Lung (tissue), 12 donors: ENCODE results near the gene UBE2H. TPM values are rescaled to one million over a fixed set of nuclear protein-coding genes. Genes with fewer than 3 reads are reported as not detected.
A peak's percentile ranks its signal among the peaks of the same experiment; 100 is the strongest.
"Not testable (repeated sequence)": the region's sequence is repeated elsewhere in the genome, so short reads cannot be mapped to it uniquely, and the experiment has no call there.

ENCODE experiments used
- ATAC-seq: fragments of 200-7000 bp; cut with Tn5 transposase; one replicate; pipeline ENCODE4 v1.9.1; 2020; ENCODE audit warnings: moderate number of reproducible peaks; ENCODE audit not compliant: insufficient read depth, low FRiP score
- DNase-seq, 3 donors: peaks; one replicate each; pipeline ENCODE4 v3.0.0-alpha.2; 2013 to 2017
- H3K27ac ChIP-seq, 2 donors: one replicate each; pipeline ENCODE4 v1.5.1; 2013; ENCODE audit warnings: mild to moderate bottlenecking in 2 of 2, moderate library complexity in 2 of 2, control low read depth in 1 of 2, inconsistent platforms in 1 of 2, low read depth in 1 of 2, low read length in 1 of 2
- H3K27me3 ChIP-seq, 3 donors: one replicate each; pipeline ENCODE4 v1.5.1; 2013; ENCODE audit warnings: low read length in 2 of 3; ENCODE audit not compliant: control insufficient read depth in 3 of 3, insufficient read depth in 3 of 3
- H3K36me3 ChIP-seq, 4 donors: one replicate each; pipeline ENCODE4 v1.5.1; 2013; ENCODE audit warnings: low read length in 4 of 4, mild to moderate bottlenecking in 1 of 4, moderate library complexity in 1 of 4; ENCODE audit not compliant: control insufficient read depth in 4 of 4, insufficient read depth in 4 of 4
- H3K4me1 ChIP-seq, 5 donors: one replicate each; pipeline ENCODE4 v1.5.1; 2013; ENCODE audit warnings: low read length in 5 of 5, mild to moderate bottlenecking in 2 of 5, moderate library complexity in 1 of 5; ENCODE audit not compliant: control insufficient read depth in 5 of 5, insufficient read depth in 5 of 5
- H3K4me3 ChIP-seq: one replicate; pipeline ENCODE4 v1.5.1; 2013; ENCODE audit warnings: mild to moderate bottlenecking, control low read depth, moderate library complexity
- H3K9ac ChIP-seq, 2 donors: one replicate each; pipeline ENCODE4 v1.5.1; 2013; ENCODE audit warnings: low read length in 2 of 2, control low read depth in 1 of 2; ENCODE audit not compliant: insufficient read depth in 1 of 2
- H3K9me3 ChIP-seq, 4 donors: one replicate each; pipeline ENCODE4 v1.5.1; 2013; ENCODE audit warnings: low read length in 3 of 4, mild to moderate bottlenecking in 1 of 4, moderate library complexity in 1 of 4; ENCODE audit not compliant: control insufficient read depth in 4 of 4, insufficient read depth in 3 of 4
- CTCF ChIP-seq: IDR thresholded peaks from 2 replicates; pipeline ENCODE4 v1.5.1; 2012; ENCODE audit warnings: mild to moderate bottlenecking; ENCODE audit errors: control extremely low read depth, extremely low read depth
- WGBS, 2 donors: extraction: QIAGEN DNeasy Blood & Tissue Kit; methylation state at CpG; one replicate each; pipeline ENCODE4 v1.1.7; 2013; 5-methylcytosine and 5-hydroxymethylcytosine counted together
- polyA plus RNA-seq, 2 donors: library from polyadenylated mRNA; stranded (reverse); fragments of 200-250 nt; gene quantifications; one replicate each; pipeline ENCODE4 v1.2.1, GENCODE V29; 2013
- total RNA-seq, 2 donors: library from RNA; depleted of rRNA in 1 of 2; stranded (reverse); fragments of >200 nt in 1 of 2; gene quantifications; one replicate each; pipeline ENCODE4 v1.2.1, GENCODE V29; 2014 to 2021
- donor health status: control.
- donor health status: control.
- donor health status: Bipolar disorder and iron deficiency.
- donor health status: healthy.
- donor health status: DM: yes; HTN: yes; CAD: no.

The UBE2H gene
- total and polyA plus RNA-seq, 4 donors = 23.0 to 102 (median 49.7) TPM

- WGBS, 2 donors = 92 to 93% methylated on average over 6 of the region's 6 CpGs
Measured at GRCh38 chr7:129896568-129897382, 56.0 kb downstream of the UBE2H start.

GRCh38 chr7:129894184-129894583, 58.6 kb downstream of the UBE2H start:
- peaks cover 0 to 14% (median 0%) of the 10 kb centered on the region in 5 donors for H3K4me1 ChIP-seq
- H3K9ac ChIP-seq, H3K27ac ChIP-seq, H3K4me3 ChIP-seq, H3K36me3 ChIP-seq, DNase-seq, H3K27me3 ChIP-seq, ATAC-seq, H3K9me3 ChIP-seq: not testable (repeated sequence)
- 93 to 97% methylated on average over 6 to 7 of the region's 7 CpGs for WGBS, 2 donors

More at GRCh38 chr7:129896568-129897382, 56.0 kb downstream of the UBE2H start:
- H3K36me3 ChIP-seq = peaks cover 0 to 8% (median 6%) of the 10 kb centered on the region in 4 donors
- no peak overlapping the region for H3K9ac ChIP-seq
- no peaks in the 10 kb centered on the region for H3K27me3 ChIP-seq
- no peaks in the 10 kb centered on the region for H3K9me3 ChIP-seq
- ATAC-seq (no peak), DNase-seq (no peak)
- peaks cover 0 to 9% (median 0%) of the 10 kb centered on the region in 5 donors for H3K4me1 ChIP-seq
- H3K27ac ChIP-seq = no peak overlapping the region
- no peak for TF ChIP-seq CTCF
- H3K4me3 ChIP-seq = no peak overlapping the region

GRCh38 chr7:129890090-129890489, 62.7 kb downstream of the UBE2H start:
- H3K4me3 ChIP-seq = no peak overlapping the region
- H3K9ac ChIP-seq = no peak overlapping the region
- no peak overlapping the region for H3K27ac ChIP-seq
- no peaks in the 10 kb centered on the region for H3K27me3 ChIP-seq
- peaks cover 0 to 17% (median 0%) of the 10 kb centered on the region in 5 donors for H3K4me1 ChIP-seq
- TF ChIP-seq CTCF = no peak
- ATAC-seq = no peak
- H3K9me3 ChIP-seq = no peaks in the 10 kb centered on the region
- DNase-seq = no peak
- 90 to 97% methylated on average over 9 of the region's 9 CpGs for WGBS, 2 donors
- peaks cover 0 to 6% (median 2%) of the 10 kb centered on the region in 4 donors for H3K36me3 ChIP-seq

- 64 to 82% methylated on average over 5 of the region's 5 CpGs for WGBS, 2 donors
- peak in 1 of 3 donors; percentile 11 for DNase-seq
- Histone ChIP-seq H3K4me3 (no peak overlapping the region), H3K4me1 (peaks cover 0 to 17% (median 0%) of the 10 kb centered on the region in 5 donors), H3K27ac (peak overlapping the region; percentile 0 to 11), H3K9ac (no peak overlapping the region), H3K27me3 (no peaks in the 10 kb centered on the region), H3K36me3 (peaks cover 0 to 5% (median 4%) of the 10 kb centered on the region in 4 donors), H3K9me3 (no peaks in the 10 kb centered on the region)
- TF ChIP-seq CTCF = no peak
- ATAC-seq = no peak
Measured at GRCh38 chr7:129889133-129889844, 63.5 kb downstream of the UBE2H start.
